Breast epithelium (tissue), 4 donors: ENCODE measurements around the gene SDCBP2. TPM values are rescaled to one million over a fixed set of nuclear protein-coding genes. Genes with fewer than 3 reads are reported as not detected.

Experiments
- DNase-seq, 2 donors: peaks; one replicate each; pipeline ENCODE4 v3.0.0-alpha.2; 2019; ENCODE audit warnings: low spot score in 2 of 2
- H3K27ac ChIP-seq, 2 donors: fragments of 200-600 bp; sonication (generic) in 1 of 2; one replicate each; pipeline ENCODE4 v1.5.1; 2016 to 2019; ENCODE audit warnings: mild to moderate bottlenecking in 1 of 2
- H3K27me3 ChIP-seq, 2 donors: fragments of 200-600 bp; sonication (generic) in 1 of 2; one replicate each; pipeline versions ENCODE4 v1.5.1 to v1.6.0; 2017 to 2019; ENCODE audit warnings: control low read depth in 1 of 2, mild to moderate bottlenecking in 1 of 2
- H3K36me3 ChIP-seq: fragments of 200-600 bp; one replicate; pipeline ENCODE4 v1.5.1; 2019
- H3K4me1 ChIP-seq, 2 donors: fragments of 200-600 bp; sonication (generic); one replicate each; pipeline ENCODE4 v1.5.1; 2016 to 2019; ENCODE audit warnings: control low read depth in 1 of 2
- H3K4me3 ChIP-seq, 3 donors: fragments of 200-600 bp; sonication (generic); 1 replicate in 2 of 3; 2 replicates in 1 of 3; pipeline ENCODE4 v1.5.1; 2016 to 2019; ENCODE audit warnings: mild to moderate bottlenecking in 3 of 3, moderate library complexity in 2 of 3
- H3K9me3 ChIP-seq, 2 donors: fragments of 200-600 bp; sonication (generic) in 1 of 2; one replicate each; pipeline ENCODE4 v1.5.1; 2016 to 2019; ENCODE audit warnings: control low read depth in 1 of 2
- POLR2A ChIP-seq: fragments of 450-650 bp; IDR thresholded peaks from one replicate; pipeline ENCODE4 v1.6.1; 2016; ENCODE audit warnings: antibody characterized with exemption, mild to moderate bottlenecking, moderate library complexity
- POLR2AphosphoS5 ChIP-seq, 3 donors: sonication (generic); formaldehyde crosslinking; IDR thresholded peaks; one replicate each; pipeline ENCODE4 v1.6.1; 2017; ENCODE audit warnings: antibody characterized with exemption in 3 of 3
- intact Hi-C: fragments of 100-400 bp; cut with DNase I; formaldehyde crosslinking; loops from one replicate; pipeline ENCODE4 v1.15.1; 2023; ENCODE audit warnings: low total_unique reads
- total RNA-seq, 3 donors: library from RNA; depleted of rRNA; stranded (reverse); fragments of >200 nt; gene quantifications; one replicate each; pipeline ENCODE4 v1.1.0, GENCODE V29; 2016
- TF ChIP-seq, protein P1 (sequence below), 3 donors: fragments of 450-650 bp; IDR thresholded peaks; one replicate each; pipeline ENCODE4 v1.5.1; 2016 to 2017; ENCODE audit warnings: antibody characterized with exemption in 3 of 3, mild to moderate bottlenecking in 3 of 3, moderate library complexity in 3 of 3

SDCBP2 gene, protein sequence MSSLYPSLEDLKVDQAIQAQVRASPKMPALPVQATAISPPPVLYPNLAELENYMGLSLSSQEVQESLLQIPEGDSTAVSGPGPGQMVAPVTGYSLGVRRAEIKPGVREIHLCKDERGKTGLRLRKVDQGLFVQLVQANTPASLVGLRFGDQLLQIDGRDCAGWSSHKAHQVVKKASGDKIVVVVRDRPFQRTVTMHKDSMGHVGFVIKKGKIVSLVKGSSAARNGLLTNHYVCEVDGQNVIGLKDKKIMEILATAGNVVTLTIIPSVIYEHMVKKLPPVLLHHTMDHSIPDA
- 10 to 100 TPM in 1 of 3 donors, 1 to 10 TPM in 2; 5.0 to 10.8 (median 9.8) TPM for total RNA-seq

- peak within 1 kb of the TSS in 2 of 3 donors; percentile 13 to 35 for H3K4me3 ChIP-seq
These were observed at the start of gene SDCBP2 for GRCh38 chr20:1328680-1329330. Gene SDCBP2 (minus strand): TSS chr20:1329139. CDS start chr20:1320416, 8,723 bp downstream.

GRCh38 chr20:1378735-1379125 is 49.8 kb upstream of the SDCBP2 start:
- TF ChIP-seq POLR2A (no peak), POLR2AphosphoS5 (IDR thresholded peaks at IDR 0.05) (no peak)
- TF ChIP-seq, protein P1, sequence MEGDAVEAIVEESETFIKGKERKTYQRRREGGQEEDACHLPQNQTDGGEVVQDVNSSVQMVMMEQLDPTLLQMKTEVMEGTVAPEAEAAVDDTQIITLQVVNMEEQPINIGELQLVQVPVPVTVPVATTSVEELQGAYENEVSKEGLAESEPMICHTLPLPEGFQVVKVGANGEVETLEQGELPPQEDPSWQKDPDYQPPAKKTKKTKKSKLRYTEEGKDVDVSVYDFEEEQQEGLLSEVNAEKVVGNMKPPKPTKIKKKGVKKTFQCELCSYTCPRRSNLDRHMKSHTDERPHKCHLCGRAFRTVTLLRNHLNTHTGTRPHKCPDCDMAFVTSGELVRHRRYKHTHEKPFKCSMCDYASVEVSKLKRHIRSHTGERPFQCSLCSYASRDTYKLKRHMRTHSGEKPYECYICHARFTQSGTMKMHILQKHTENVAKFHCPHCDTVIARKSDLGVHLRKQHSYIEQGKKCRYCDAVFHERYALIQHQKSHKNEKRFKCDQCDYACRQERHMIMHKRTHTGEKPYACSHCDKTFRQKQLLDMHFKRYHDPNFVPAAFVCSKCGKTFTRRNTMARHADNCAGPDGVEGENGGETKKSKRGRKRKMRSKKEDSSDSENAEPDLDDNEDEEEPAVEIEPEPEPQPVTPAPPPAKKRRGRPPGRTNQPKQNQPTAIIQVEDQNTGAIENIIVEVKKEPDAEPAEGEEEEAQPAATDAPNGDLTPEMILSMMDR (IDR thresholded peaks at IDR 0.05): no peak
- intact Hi-C loops: loop anchor here (1.0 kb wide), 1 partner anchor 19 kb away; no protein-coding TSS in a partner anchor
- Histone ChIP-seq H3K4me1 (peaks cover 0 to 4% of the 10 kb centered on the region in 2 donors), H3K27me3 (no peaks in the 10 kb centered on the region), H3K9me3 (no peaks in the 10 kb centered on the region), H3K27ac (no peak overlapping the region), H3K36me3 (no peaks in the 10 kb centered on the region), H3K4me3 (no peak overlapping the region)
- DNase-seq: no peak

More at GRCh38 chr20:1328680-1329330, at the start of gene SDCBP2:
- DNase-seq: peak in 1 of 2 donors; percentile 71
- no peak for TF ChIP-seq POLR2A
- no peak for TF ChIP-seq POLR2AphosphoS5 (IDR thresholded peaks at IDR 0.05)
- TF ChIP-seq, protein P1 (IDR thresholded peaks at IDR 0.05): no peak
- peaks cover 0 to 27% of the 10 kb centered on the region in 2 donors for H3K4me1 ChIP-seq
- H3K36me3 ChIP-seq: no peaks in the 10 kb centered on the region
- H3K27me3 ChIP-seq: no peaks in the 10 kb centered on the region
- no peaks in the 10 kb centered on the region for H3K9me3 ChIP-seq
- peak within 1 kb of the TSS; percentile 98 to 99 for H3K27ac ChIP-seq
- intact Hi-C loops: loop anchor here (5.0 kb wide), 1 partner anchor 63 kb away; the partner anchor contains the start of gene FKBP1A

GRCh38 chr20:1377984-1378734 is 49.2 kb upstream of the SDCBP2 start:
- no peaks in the 10 kb centered on the region for H3K9me3 ChIP-seq
- DNase-seq: no peak
- peaks cover 0 to 4% of the 10 kb centered on the region in 2 donors for H3K4me1 ChIP-seq
- H3K36me3 ChIP-seq: no peaks in the 10 kb centered on the region
- intact Hi-C loops: loop anchor here (1.0 kb wide), 1 partner anchor 19 kb away; no protein-coding TSS in a partner anchor
- H3K4me3 ChIP-seq: no peak overlapping the region
- H3K27ac ChIP-seq: peak overlapping the region in 1 of 2 donors; percentile 59
- H3K27me3 ChIP-seq: no peaks in the 10 kb centered on the region
- TF ChIP-seq POLR2AphosphoS5 (IDR thresholded peaks at IDR 0.05): no peak
- TF ChIP-seq POLR2A: no peak
- TF ChIP-seq, protein P1 (IDR thresholded peaks at IDR 0.05): no peak

DNA sequence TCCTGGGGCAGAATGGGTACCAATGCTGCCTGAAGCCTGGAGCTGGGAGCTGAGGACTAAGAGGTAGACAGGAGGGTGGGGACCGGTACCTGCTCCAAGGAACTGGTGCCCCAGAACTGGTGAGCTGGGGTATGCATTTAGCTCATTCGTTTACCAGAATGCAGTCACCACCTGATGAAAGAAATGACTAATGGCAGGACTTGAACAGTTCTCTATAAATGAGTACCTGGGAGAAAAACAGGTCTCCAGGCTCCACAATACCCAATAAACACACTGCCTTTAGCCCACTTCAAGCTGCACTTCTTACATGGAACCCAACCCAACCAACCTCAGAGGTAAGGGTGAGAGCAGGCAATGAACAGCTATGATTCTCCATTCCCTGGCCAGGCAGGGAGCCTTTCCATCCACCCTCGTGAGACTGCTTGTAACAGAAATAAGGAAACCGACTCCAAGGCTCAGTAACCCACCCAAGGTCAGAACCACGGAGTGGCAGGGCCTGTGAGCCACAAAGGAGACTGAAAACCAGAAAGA is 48.5 kb upstream of the SDCBP2 start:
- Histone ChIP-seq H3K9me3 (no peaks in the 10 kb centered on the region), H3K4me1 (peaks cover 0 to 1% of the 10 kb centered on the region in 2 donors), H3K27ac (peak overlapping the region in 1 of 2 donors; percentile 59), H3K36me3 (no peaks in the 10 kb centered on the region), H3K4me3 (no peak overlapping the region), H3K27me3 (no peaks in the 10 kb centered on the region)
- no peak for TF ChIP-seq POLR2AphosphoS5 (IDR thresholded peaks at IDR 0.05)
- no peak for TF ChIP-seq POLR2A
- TF ChIP-seq, protein P1 (IDR thresholded peaks at IDR 0.05): no peak
- intact Hi-C loops: no loop called here
- no peak for DNase-seq
